GM12801 (cell line): Measurements from ENCODE around the gene ADCY1.

ENCODE experiments used
- CTCF ChIP-seq: IDR thresholded peaks from one replicate; pipeline ENCODE4 v1.5.1; 2011; ENCODE audit warnings: control low read depth; ENCODE audit not compliant: insufficient read length; ENCODE audit errors: extremely low read depth

ADCY1 gene

GRCh38 chr7:45564886-45565455 is 9.2 kb upstream of the ADCY1 start:
- TF ChIP-seq CTCF, result no peak

GRCh38 chr7:45566386-45566785 is 7.8 kb upstream of the ADCY1 start:
- TF ChIP-seq CTCF, result no peak

- no peak for TF ChIP-seq CTCF
These were observed 7.2 kb upstream of the ADCY1 start for GRCh38 chr7:45566961-45567360.

- TF ChIP-seq CTCF, result no peak
These were observed 6.5 kb upstream of the ADCY1 start for GRCh38 chr7:45567713-45568112.

DNA sequence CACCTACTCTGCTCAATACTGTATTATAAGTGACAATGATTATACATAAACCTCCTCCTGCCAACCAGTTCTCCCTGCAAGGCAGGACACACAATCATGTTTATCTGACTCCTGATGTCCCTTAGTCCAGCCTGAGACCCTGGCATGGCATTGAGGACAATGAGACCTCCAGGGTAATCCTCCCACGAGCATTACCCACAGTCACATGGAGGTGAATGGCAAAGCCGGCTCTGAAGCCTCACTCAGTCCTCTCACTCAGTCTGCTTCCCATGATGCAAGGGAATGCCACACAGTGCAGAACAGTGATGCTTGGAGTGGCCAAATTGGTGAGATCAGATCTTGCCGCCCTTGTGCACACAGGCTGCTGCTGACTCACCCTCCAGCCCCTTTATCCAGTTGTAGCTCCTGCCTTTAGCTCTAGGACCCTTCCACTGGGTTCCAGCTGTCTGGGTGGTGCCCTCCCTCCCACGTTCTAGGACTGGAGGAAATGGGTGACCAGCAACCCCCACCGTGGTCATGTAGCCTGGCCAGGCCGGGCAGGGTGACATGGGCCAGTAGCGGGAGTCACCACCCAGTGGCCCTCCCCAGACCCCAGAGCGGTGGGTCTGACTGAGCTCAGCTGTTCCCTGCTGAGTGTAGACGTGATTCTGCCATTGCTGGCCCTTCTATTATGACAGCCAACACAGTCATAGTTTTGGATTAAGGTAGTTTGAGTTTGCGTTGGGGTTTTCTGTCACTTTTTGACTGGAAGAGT is 5.5 kb upstream of the ADCY1 start:
- no peak for TF ChIP-seq CTCF

DNA sequence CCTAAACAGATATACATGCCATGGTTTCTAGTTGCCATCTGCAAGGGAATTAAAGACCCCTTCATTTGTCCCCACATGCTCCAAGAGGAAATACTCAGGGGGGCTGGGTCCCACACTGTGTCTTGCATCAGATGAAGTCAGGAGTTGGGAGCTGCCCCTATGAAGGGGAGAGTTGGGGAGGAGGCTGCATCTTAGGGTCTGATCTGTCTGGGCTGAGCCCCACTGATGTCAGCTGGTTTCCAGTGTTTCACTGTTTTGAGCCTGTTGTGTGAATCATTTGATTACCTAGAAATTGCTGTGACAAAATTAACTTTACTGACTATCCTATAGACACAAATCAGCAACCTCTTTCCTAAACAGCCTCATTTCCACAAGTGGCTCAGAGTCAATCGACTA is 4.9 kb upstream of the ADCY1 start:
- no peak for TF ChIP-seq CTCF

DNA sequence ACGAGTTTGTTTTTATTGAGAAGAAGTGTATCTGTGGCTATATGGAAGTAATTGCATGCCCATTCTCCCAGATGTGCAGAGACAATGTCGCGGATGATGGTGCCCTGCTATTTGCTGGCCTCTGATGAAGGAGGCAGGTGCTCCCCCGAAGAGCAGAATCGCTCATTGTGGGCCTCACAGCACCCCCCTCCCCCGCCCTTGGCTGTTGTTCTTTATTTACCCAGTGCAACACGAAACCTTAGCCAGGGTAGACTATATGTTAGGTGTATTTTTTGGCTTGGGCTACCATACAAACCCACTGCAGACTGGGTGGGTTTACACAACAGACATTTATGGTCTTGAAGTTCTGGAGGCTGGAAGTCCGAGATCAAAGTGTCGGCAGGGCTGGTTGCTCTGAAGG is 3.4 kb upstream of the ADCY1 start:
- no peak for TF ChIP-seq CTCF

- TF ChIP-seq CTCF, result no peak
These were observed 964 bp upstream of the ADCY1 start for GRCh38 chr7:45573204-45573603.
